H1 (cell line): ENCODE data around the gene CHI3L2. TPM values are rescaled to one million over a fixed set of nuclear protein-coding genes. Genes with fewer than 3 reads are reported as not detected.

Source experiments
- CTCF ChIA-PET: fragments of 300-600 bp; sonication (Branson Sonifier 250); formaldehyde crosslinking; loops from one replicate; lab custom pipeline; 2021; ENCODE audit not compliant: partially characterized antibody; lab: Charles Lee
- POLR2A ChIA-PET: fragments of 300-600 bp; sonication (Branson Sonifier 250); formaldehyde crosslinking; loops from one replicate; lab custom pipeline; 2021; ENCODE audit warnings: inconsistent platforms; ENCODE audit not compliant: partially characterized antibody; lab: Charles Lee
- DNase-seq, 2 experiments: peaks; one replicate each; pipeline versions ENCODE4 v3.0.0 to v3.0.0-alpha.2; 2010 to 2022; ENCODE audit warnings: low spot score in 2 of 2, low read depth in 1 of 2, mixed read lengths in 1 of 2
- FAIRE-seq: peaks from 2 replicates; lab custom pipeline; 2011; peaks lifted over from hg19 to GRCh38; lab: Jason Lieb, UNC
- H2AFZ ChIP-seq: 2 replicates; pipeline ENCODE4 v1.8.1; 2012; ENCODE audit warnings: low read length, inconsistent platforms
- H2AK5ac ChIP-seq: 2 replicates; pipeline ENCODE4 v1.6.1; 2013; ENCODE audit warnings: low read depth, low read length
- H2BK120ac ChIP-seq: replicated peaks from 2 replicates; pipeline ENCODE3; 2013; ENCODE audit warnings: low read depth, low read length, inconsistent platforms
- H2BK12ac ChIP-seq: 2 replicates; pipeline ENCODE4 v1.6.1; 2013; ENCODE audit warnings: low read depth, low read length
- H2BK15ac ChIP-seq: 2 replicates; pipeline ENCODE4 v1.6.1; 2013; ENCODE audit warnings: low read length
- H2BK20ac ChIP-seq: 2 replicates; pipeline ENCODE4 v1.6.1; 2013; ENCODE audit warnings: low read length
- H2BK5ac ChIP-seq: 2 replicates; pipeline ENCODE4 v1.6.1; 2013; ENCODE audit warnings: low read depth, low read length
- H3K14ac ChIP-seq: 2 replicates; pipeline ENCODE4 v1.6.1; 2013; ENCODE audit warnings: inconsistent platforms; ENCODE audit not compliant: insufficient read length
- H3K18ac ChIP-seq: 2 replicates; pipeline ENCODE4 v1.6.1; 2013; ENCODE audit warnings: low read length; ENCODE audit errors: extremely low read depth
- H3K23ac ChIP-seq: 2 replicates; pipeline ENCODE4 v1.6.1; 2013; ENCODE audit warnings: inconsistent platforms; ENCODE audit not compliant: insufficient read length
- H3K23me2 ChIP-seq: 2 replicates; pipeline ENCODE4 v1.6.1; 2013; ENCODE audit warnings: low read depth, low read length
- H3K27ac ChIP-seq: 2 replicates; pipeline ENCODE4 v1.6.1; 2011; ENCODE audit warnings: low read depth, low read length, inconsistent platforms
- H3K27me3 ChIP-seq, 4 experiments: replicated peaks in 1 of 4; 1 replicate in 1 of 4; 2 replicates in 3 of 4; pipeline versions ENCODE4 v1.6.1 to v1.8.1; 2011 to 2013; ENCODE audit warnings: low read length in 3 of 4, mild to moderate bottlenecking in 3 of 4, inconsistent platforms in 2 of 4, mixed read lengths in 2 of 4, moderate library complexity in 1 of 4; ENCODE audit not compliant: control insufficient read depth in 3 of 4, insufficient read depth in 3 of 4; ENCODE audit errors: extremely low read depth in 1 of 4
- H3K36me3 ChIP-seq, 4 experiments: 2 replicates each; pipeline versions ENCODE4 v1.6.1 to v1.8.1; 2011 to 2013; ENCODE audit warnings: mild to moderate bottlenecking in 4 of 4, low read length in 3 of 4, moderate library complexity in 2 of 4, control low read depth in 1 of 4, inconsistent platforms in 1 of 4; ENCODE audit not compliant: insufficient read depth in 4 of 4, control insufficient read depth in 2 of 4
- H3K4ac ChIP-seq: replicated peaks from 2 replicates; pipeline ENCODE3; 2013; ENCODE audit warnings: low read length, low read depth, mixed read lengths, inconsistent platforms; ENCODE audit not compliant: insufficient read length
- H3K4me1 ChIP-seq, 4 experiments: replicated peaks in 1 of 4; 1 replicate in 1 of 4; 2 replicates in 3 of 4; pipeline versions ENCODE4 v1.6.1 to v1.8.1; 2011 to 2013; ENCODE audit warnings: low read length in 3 of 4, inconsistent platforms in 2 of 4, mixed read lengths in 1 of 4; ENCODE audit not compliant: insufficient read depth in 4 of 4, control insufficient read depth in 3 of 4
- H3K4me2 ChIP-seq, 2 experiments: 2 replicates each; pipeline versions ENCODE4 v1.6.1 to v1.8.1; 2011 to 2013; ENCODE audit warnings: low read depth in 2 of 2, low read length in 2 of 2, control low read depth in 1 of 2, inconsistent platforms in 1 of 2, mild to moderate bottlenecking in 1 of 2; ENCODE audit not compliant: insufficient read depth in 1 of 2
- H3K4me3 ChIP-seq, 4 experiments: fragments of 200-600, 300-600 bp in 1 of 4; sonication (generic), shearing (Covaris generic), sonication (Bioruptor Twin) in 1 of 4; 2 replicates each; pipeline versions ENCODE4 v1.5.1 to v1.8.1; 2011 to 2016; ENCODE audit warnings: low read length in 4 of 4, low read depth in 3 of 4, control low read depth in 2 of 4, inconsistent platforms in 2 of 4, mild to moderate bottlenecking in 2 of 4, mixed read lengths in 1 of 4, moderate library complexity in 1 of 4; ENCODE audit not compliant: insufficient read depth in 2 of 4; ENCODE audit errors: extremely low read depth in 1 of 4
- H3K56ac ChIP-seq: replicated peaks from 2 replicates; pipeline ENCODE3; 2013; ENCODE audit warnings: low read depth, mild to moderate bottlenecking, mixed read lengths, low read length, inconsistent platforms; ENCODE audit not compliant: insufficient read length
- H3K79me1 ChIP-seq: 2 replicates; pipeline ENCODE4 v1.6.1; 2013; ENCODE audit warnings: low read depth, low read length, control low read depth
- H3K79me2 ChIP-seq, 2 experiments: 2 replicates each; pipeline versions ENCODE4 v1.6.1 to v1.8.1; 2012 to 2013; ENCODE audit warnings: low read length in 2 of 2, mild to moderate bottlenecking in 2 of 2, inconsistent platforms in 1 of 2; ENCODE audit not compliant: insufficient read depth in 2 of 2, control insufficient read depth in 1 of 2
- H3K9ac ChIP-seq, 4 experiments: replicated peaks in 1 of 4; 1 replicate in 1 of 4; 2 replicates in 3 of 4; pipeline versions ENCODE4 v1.6.1 to v1.8.1; 2011 to 2013; ENCODE audit warnings: low read depth in 3 of 4, low read length in 3 of 4, control low read depth in 2 of 4, mild to moderate bottlenecking in 2 of 4, moderate library complexity in 2 of 4, inconsistent platforms in 1 of 4; ENCODE audit errors: extremely low read depth in 1 of 4
- H3K9me3 ChIP-seq, 2 experiments: 2 replicates each; pipeline versions ENCODE4 v1.6.1 to v1.8.1; 2012 to 2013; ENCODE audit warnings: mild to moderate bottlenecking in 2 of 2, moderate library complexity in 2 of 2, control low read depth in 1 of 2, inconsistent platforms in 1 of 2, low read depth in 1 of 2, low read length in 1 of 2, mixed read lengths in 1 of 2; ENCODE audit not compliant: insufficient read depth in 2 of 2
- H4K20me1 ChIP-seq, 2 experiments: replicated peaks in 1 of 2; 2 replicates each; pipeline versions ENCODE3 to v1.8.1; 2011 to 2013; ENCODE audit warnings: inconsistent platforms in 2 of 2, low read length in 2 of 2, mild to moderate bottlenecking in 1 of 2; ENCODE audit not compliant: insufficient read depth in 2 of 2, control insufficient read depth in 1 of 2
- H4K5ac ChIP-seq: 2 replicates; pipeline ENCODE4 v1.6.1; 2013; ENCODE audit warnings: low read length, low read depth, mixed read lengths, inconsistent platforms; ENCODE audit not compliant: insufficient read length
- H4K8ac ChIP-seq: 2 replicates; pipeline ENCODE4 v1.8.0; 2013; ENCODE audit warnings: mild to moderate bottlenecking, moderate library complexity, low read length, inconsistent platforms; ENCODE audit not compliant: insufficient read depth; ENCODE audit errors: extremely low read depth
- H4K91ac ChIP-seq: replicated peaks from 2 replicates; pipeline ENCODE3; 2013; ENCODE audit warnings: low read length, mixed read lengths, inconsistent platforms; ENCODE audit not compliant: insufficient read length
- BRCA1 ChIP-seq: IDR thresholded peaks from 2 replicates; pipeline ENCODE4 v1.6.1; 2012; ENCODE audit warnings: low read depth, low read length, improper control_type of control experiment
- CBX5 ChIP-seq: fragments of 300-800, 300-1000 bp; sonication (generic); IDR thresholded peaks from 2 replicates; pipeline ENCODE4 v1.7.1; 2016; ENCODE audit warnings: antibody characterized with exemption, low read length, low read depth
- CREB1 ChIP-seq: IDR thresholded peaks from 2 replicates; pipeline ENCODE4 v1.6.1; 2012; ENCODE audit warnings: inconsistent platforms
- EGR1 ChIP-seq: IDR thresholded peaks from 2 replicates; pipeline ENCODE4 v1.6.1; 2011; ENCODE audit warnings: low read depth, low read length, borderline replicate concordance
- FOSL1 ChIP-seq: IDR thresholded peaks from 2 replicates; pipeline ENCODE4 v1.6.1; 2011; ENCODE audit warnings: mild to moderate bottlenecking, low read depth, low read length, moderate library complexity; ENCODE audit not compliant: insufficient read depth
- GABPA ChIP-seq: IDR thresholded peaks from 2 replicates; pipeline ENCODE4 v1.6.1; 2011; ENCODE audit warnings: mild to moderate bottlenecking, low read length, moderate library complexity, borderline replicate concordance; ENCODE audit not compliant: insufficient read depth
- HDAC2 ChIP-seq, 2 experiments: fragments of 300-600 bp in 1 of 2; sonication (generic) in 1 of 2; IDR thresholded peaks; 2 replicates each; pipeline ENCODE4 v1.6.1; 2011 to 2012; ENCODE audit warnings: low read depth in 2 of 2, low read length in 2 of 2, mild to moderate bottlenecking in 2 of 2, moderate library complexity in 2 of 2, borderline replicate concordance in 1 of 2, inconsistent platforms in 1 of 2
- PHF8 ChIP-seq: fragments of 200-600 bp; sonication (generic); conservative IDR thresholded peaks from 2 replicates; pipeline ENCODE4 v1.7.1; 2012; ENCODE audit warnings: low read depth, mild to moderate bottlenecking, inconsistent platforms, low read length, moderate library complexity
- RXRA ChIP-seq: IDR thresholded peaks from 2 replicates; pipeline ENCODE4 v1.6.1; 2011; ENCODE audit warnings: low read depth, mild to moderate bottlenecking, low read length, moderate library complexity; ENCODE audit not compliant: insufficient read depth
- SIN3A ChIP-seq, 2 experiments: IDR thresholded peaks in 1 of 2; conservative IDR thresholded peaks in 1 of 2; 2 replicates each; pipeline ENCODE4 v1.6.1; 2011 to 2012; ENCODE audit warnings: low read length in 2 of 2, improper control_type of control experiment in 1 of 2, low read depth in 1 of 2, mild to moderate bottlenecking in 1 of 2
- SP2 ChIP-seq: IDR thresholded peaks from 2 replicates; pipeline ENCODE4 v1.6.1; 2012; ENCODE audit warnings: mild to moderate bottlenecking, low read length, inconsistent platforms
- SRF ChIP-seq: IDR thresholded peaks from 2 replicates; pipeline ENCODE4 v1.6.1; 2011; ENCODE audit warnings: mild to moderate bottlenecking, low read depth, low read length, moderate library complexity
- SUZ12 ChIP-seq: fragments of 200-600 bp; sonication (generic); IDR thresholded peaks from 2 replicates; pipeline ENCODE4 v1.6.1; 2012; ENCODE audit warnings: mild to moderate bottlenecking, inconsistent platforms, low read length, moderate library complexity, mixed read lengths
- TBP ChIP-seq: IDR thresholded peaks from 2 replicates; pipeline ENCODE4 v1.6.1; 2011; ENCODE audit warnings: low read depth, low read length, improper control_type of control experiment
- polyA plus RNA-seq, 7 experiments: library from polyadenylated mRNA; depleted of rRNA in 3 of 7; stranded (reverse) in 5 of 7; unstranded in 2 of 7; fragments of >200 nt in 5 of 7; fragments of 200-250 nt in 2 of 7; gene quantifications; 1 replicate in 5 of 7; 2 replicates in 1 of 7; 4 replicates in 1 of 7; pipeline versions ENCODE4 v1.2.1 to v1.2.3, GENCODE V29; 2011 to 2013; ENCODE audit warnings: missing spikeins in 2 of 7, mixed read lengths in 2 of 7
- total RNA-seq: library from RNA; stranded (reverse); fragmentation: NEBNext Ultra II Directional; extraction: Animal tissue kit (Norgen Biotek cat#: 25700); gene quantifications from 2 replicates; pipeline ENCODE4 v1.2.1, GENCODE V29; 2021
- TF ChIP-seq, protein P1 (sequence below): IDR thresholded peaks from 2 replicates; pipeline ENCODE4 v1.6.1; 2012; ENCODE audit warnings: inconsistent platforms

The CHI3L2 gene
- total and polyA plus RNA-seq, 2 of the 8 experiments (the other 6 are each of a cell fraction or from before 2014, with no cell fraction given) = not detected

DNA sequence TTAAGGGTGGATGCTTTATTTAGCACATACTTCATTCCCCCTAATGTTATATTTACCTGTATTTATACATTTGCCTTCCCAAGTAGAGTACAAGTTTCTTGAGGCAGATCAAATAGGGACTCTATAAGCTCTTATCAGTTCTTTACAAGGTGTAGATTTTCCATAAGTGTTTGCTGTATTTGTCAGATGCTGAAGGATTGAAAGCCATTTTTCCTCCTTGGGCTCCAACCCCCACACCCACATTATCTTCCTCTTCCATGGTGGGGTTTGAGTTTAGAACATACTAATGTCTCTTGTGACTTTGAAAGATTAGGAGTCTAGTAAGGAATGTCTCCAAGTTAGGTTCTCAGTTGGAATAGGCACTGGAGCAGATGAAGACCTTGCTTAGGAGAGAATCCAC lies 2.4 kb upstream of the CHI3L2 start:
- Histone ChIP-seq H3K79me1 (no peaks in the 10 kb centered on the region), H3K4me2 (no peak overlapping the region), H3K4me1 (peaks cover 0 to 7% (median 0%) of the 10 kb centered on the region in 4 experiments; a peak in 1 of 7 replicates), H4K20me1 (no peaks in the 10 kb centered on the region), H3K9me3 (no peaks in the 10 kb centered on the region), H2BK12ac (no peak overlapping the region), H3K36me3 (no peaks in the 10 kb centered on the region), H2AFZ (no peak overlapping the region), H3K14ac (no peak overlapping the region), H2BK20ac (no peak overlapping the region), H4K5ac (no peak overlapping the region), H3K79me2 (no peaks in the 10 kb centered on the region), H3K23ac (no peak overlapping the region), H3K4ac (no peak overlapping the region), H3K56ac (no peak overlapping the region), H3K27me3 (no peaks in the 10 kb centered on the region), H3K23me2 (no peaks in the 10 kb centered on the region), H3K9ac (no peak overlapping the region), H2BK15ac (no peak overlapping the region), H3K18ac (no peak overlapping the region), H3K27ac (no peak overlapping the region), H2AK5ac (no peak overlapping the region), H3K4me3 (no peak overlapping the region), H4K8ac (no peak overlapping the region), H2BK5ac (no peak overlapping the region), H4K91ac (no peak overlapping the region), H2BK120ac (no peak overlapping the region)
- DNase-seq (no peak), FAIRE-seq (no peak)
- TF ChIP-seq EGR1 (no peak), SRF (no peak), RXRA (no peak), TBP (no peak), SIN3A (conservative IDR thresholded peaks at IDR 0.05 in 1 of 2, IDR thresholded peaks at IDR 0.05 in 1 of 2; ENCODE audit: low read depth in 1 of 2, low read length in 2 of 2) (no peak), HDAC2 (IDR thresholded peaks at IDR 0.05; ENCODE audit: borderline replicate concordance in 1 of 2, low read depth in 2 of 2, low read length in 2 of 2) (no peak), SP2 (no peak), GABPA (no peak), CBX5 (no peak), PHF8 (no peak), SUZ12 (no peak), BRCA1 (no peak), CREB1 (no peak), FOSL1 (no peak)
- TF ChIP-seq, protein P1, sequence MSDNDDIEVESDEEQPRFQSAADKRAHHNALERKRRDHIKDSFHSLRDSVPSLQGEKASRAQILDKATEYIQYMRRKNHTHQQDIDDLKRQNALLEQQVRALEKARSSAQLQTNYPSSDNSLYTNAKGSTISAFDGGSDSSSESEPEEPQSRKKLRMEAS = no peak
- CTCF ChIA-PET = interaction anchor here (0.8 to 3.1 kb wide), 6 partner anchors 15 to 192 kb away, joined by 3 to 21 read pairs (median 4); no protein-coding TSS in a partner anchor
- POLR2A ChIA-PET = no interaction called here
